Measurements from ENCODE around the gene PCMTD2.

Gene PCMTD2

GRCh38 chr20:64222851-64223525 is 32.6 kb upstream of the PCMTD2 start:
- in situ Hi-C loops (cut with MboI; ENCODE audit: low pct_unique_long_range_greater_than_20kb, low sequenced_read_pairs, unreplicated experiment) = no loop called here
- no peak for DNase-seq (ENCODE audit: low spot score)
- no peak for TF ChIP-seq CTCF (IDR thresholded peaks at IDR 0.05; ENCODE audit: extremely low read depth, insufficient read depth, missing control alignments)

- no peak for DNase-seq (ENCODE audit: low spot score)
- in situ Hi-C loops (cut with MboI; ENCODE audit: low pct_unique_long_range_greater_than_20kb, low sequenced_read_pairs, unreplicated experiment) = no loop called here
- TF ChIP-seq CTCF (IDR thresholded peaks at IDR 0.05; ENCODE audit: extremely low read depth, insufficient read depth, missing control alignments) = peak; percentile 43
Measured at GRCh38 chr20:64223526-64224067, 32.0 kb upstream of the PCMTD2 start.

GRCh38 chr20:64224351-64225170 is 31.0 kb upstream of the PCMTD2 start:
- TF ChIP-seq CTCF (IDR thresholded peaks at IDR 0.05; ENCODE audit: extremely low read depth, insufficient read depth, missing control alignments) = no peak
- in situ Hi-C loops (cut with MboI; ENCODE audit: low pct_unique_long_range_greater_than_20kb, low sequenced_read_pairs, unreplicated experiment) = no loop called here
- no peak for DNase-seq (ENCODE audit: low spot score)

GRCh38 chr20:64225171-64225595 is 30.4 kb upstream of the PCMTD2 start:
- in situ Hi-C loops (cut with MboI; ENCODE audit: low pct_unique_long_range_greater_than_20kb, low sequenced_read_pairs, unreplicated experiment) = no loop called here
- DNase-seq (ENCODE audit: low spot score) = no peak
- no peak for TF ChIP-seq CTCF (IDR thresholded peaks at IDR 0.05; ENCODE audit: extremely low read depth, insufficient read depth, missing control alignments)

- in situ Hi-C loops (cut with MboI; ENCODE audit: low pct_unique_long_range_greater_than_20kb, low sequenced_read_pairs, unreplicated experiment) = no loop called here
- DNase-seq (ENCODE audit: low spot score) = no peak
- TF ChIP-seq CTCF (IDR thresholded peaks at IDR 0.05; ENCODE audit: extremely low read depth, insufficient read depth, missing control alignments) = no peak
Measured at GRCh38 chr20:64225828-64226598, 29.5 kb upstream of the PCMTD2 start.

All from GM13977 (cell line).